ENCODE results near the gene IFT43. TPM values are rescaled to one million over a fixed set of nuclear protein-coding genes. Genes with fewer than 3 reads are reported as not detected.

IFT43 gene
- 31.6 and 66.7 TPM in 2 replicates for total RNA-seq (2014; rRNA removed; shearing (Covaris generic); ENCODE audit: low replicate concordance)

DNA sequence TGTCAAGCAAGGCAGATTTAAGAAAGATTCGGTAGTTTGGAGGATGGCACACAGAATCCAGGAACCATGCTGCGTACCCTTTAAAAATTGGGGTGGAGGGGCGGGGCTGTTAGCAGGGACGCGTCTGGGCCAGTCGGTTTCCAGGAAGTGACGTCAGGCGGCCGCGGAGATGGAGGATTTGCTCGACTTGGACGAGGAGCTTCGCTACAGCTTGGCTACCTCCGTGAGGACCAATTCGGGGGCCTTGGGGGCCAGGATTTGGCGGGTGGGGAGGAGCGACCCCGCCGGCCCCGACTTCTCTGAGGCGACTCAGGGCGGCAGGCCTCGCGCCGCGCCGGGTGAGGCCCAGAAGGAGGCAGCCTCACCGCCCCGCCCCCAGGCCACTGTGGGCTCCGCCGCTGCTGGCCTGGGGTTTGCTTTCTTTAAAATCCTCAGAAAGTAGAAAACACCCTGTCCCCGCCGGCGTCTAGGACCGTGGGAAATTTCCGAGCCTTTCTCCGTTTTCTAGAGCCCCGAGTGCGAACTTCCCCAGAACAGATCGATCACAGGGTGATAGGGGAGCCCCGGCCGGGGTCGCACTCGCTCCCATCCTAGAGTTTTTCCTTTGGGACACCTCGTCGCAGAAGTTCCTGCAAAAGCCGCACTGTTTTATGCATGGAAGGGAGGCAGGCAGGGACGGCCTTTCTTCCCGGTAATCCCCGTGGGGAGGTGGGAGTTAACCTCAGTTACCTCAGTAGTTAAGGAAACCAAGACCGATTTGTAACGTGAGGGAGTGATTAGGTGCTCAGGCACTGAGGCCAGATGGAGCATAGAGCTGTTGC, at the start of gene IFT43:
Gene IFT43 (plus strand): TSS at position 146 of the 821 bp plus-strand sequence. CDS start 24 bp downstream, at position 170.
- Histone ChIP-seq H3K4me3 (ENCODE audit: low read length) (peak within 1 kb of the TSS; percentile 84), H3K9me3 (ENCODE audit: low read length) (no peaks in the 10 kb centered on the region), H3K36me3 (ENCODE audit: insufficient read depth, low read length) (no peaks in the 10 kb centered on the region), H3K9ac (ENCODE audit: low read length) (peak within 1 kb of the TSS; percentile 79), H3K4me1 (ENCODE audit: low read length) (peaks cover 35% of the 10 kb centered on the region), H3K79me2 (ENCODE audit: low read length) (peaks cover 5% of the 10 kb centered on the region; the same call in 1 of the 2 replicates), H4K20me1 (ENCODE audit: insufficient read depth, low read depth, low read length) (no peaks in the 10 kb centered on the region), H3K9me2 (replicated peaks; ENCODE audit: insufficient read depth, low read length) (no peaks in the 10 kb centered on the region), H3K27me3 (ENCODE audit: low read length) (0 out of 2 replicates have a peak, but pooled peaks cover 3% of the 10 kb centered on the region), H2AFZ (ENCODE audit: low read length) (peak within 1 kb of the TSS; percentile 66; the same call in 1 of the 2 replicates), H3K27ac (ENCODE audit: low read length) (no peak within 1 kb of the TSS), H3K4me2 (ENCODE audit: low read depth, low read length, poor library complexity, severe bottlenecking) (peak within 1 kb of the TSS; percentile 89)
- peak; percentile 96 for DNase-seq

DNA sequence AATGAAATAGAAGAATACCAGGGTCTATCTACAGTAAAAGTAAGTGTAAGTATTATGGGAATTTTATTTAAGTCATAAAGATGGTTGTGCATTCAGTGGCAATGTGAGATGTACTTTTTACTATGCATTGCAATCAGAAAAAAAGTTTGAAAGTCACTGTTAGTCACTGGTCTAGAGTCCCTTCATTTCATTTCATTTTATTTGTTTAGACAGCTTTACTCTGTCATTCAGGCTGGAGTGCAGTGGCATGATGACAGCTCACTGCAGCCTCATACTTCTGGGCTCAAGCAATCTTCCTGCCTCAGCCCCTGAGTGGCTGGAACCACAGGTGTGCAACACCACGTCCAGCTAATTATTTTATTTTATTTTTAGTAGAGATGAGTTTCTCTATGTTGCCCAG, 46.4 kb upstream of the IFT43 start:
- Histone ChIP-seq H3K4me3 (ENCODE audit: low read length) (no peak overlapping the region), H3K79me2 (ENCODE audit: low read length) (no peaks in the 10 kb centered on the region), H2AFZ (ENCODE audit: low read length) (no peak overlapping the region), H3K4me2 (ENCODE audit: low read depth, low read length, poor library complexity, severe bottlenecking) (no peak overlapping the region), H3K4me1 (ENCODE audit: low read length) (no peaks in the 10 kb centered on the region), H3K36me3 (ENCODE audit: insufficient read depth, low read length) (no peaks in the 10 kb centered on the region), H3K9me2 (replicated peaks; ENCODE audit: insufficient read depth, low read length) (no peaks in the 10 kb centered on the region), H3K9me3 (ENCODE audit: low read length) (no peaks in the 10 kb centered on the region), H3K9ac (ENCODE audit: low read length) (no peak overlapping the region), H3K27ac (ENCODE audit: low read length) (no peak overlapping the region), H4K20me1 (ENCODE audit: insufficient read depth, low read depth, low read length) (no peaks in the 10 kb centered on the region), H3K27me3 (ENCODE audit: low read length) (no peaks in the 10 kb centered on the region)
- DNase-seq: no peak

DNA sequence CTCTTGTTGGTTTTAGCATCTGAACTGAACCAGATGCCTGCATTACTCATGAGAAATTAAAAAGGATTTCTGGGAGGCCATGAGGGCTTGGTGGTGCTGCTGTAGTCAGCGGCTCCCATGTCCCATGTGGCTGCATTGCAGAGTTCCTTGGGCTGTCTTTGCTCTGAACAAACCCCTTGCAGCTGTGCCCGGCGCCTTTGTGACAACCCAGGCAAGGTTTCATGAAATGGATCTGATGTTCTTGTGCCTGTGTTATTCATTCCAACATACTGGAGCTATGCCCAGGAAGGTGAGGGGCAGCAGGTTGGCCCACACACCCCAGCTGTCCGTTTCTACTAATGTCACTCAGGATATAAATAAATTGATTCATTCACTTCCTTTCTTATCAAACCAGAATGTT, 44.5 kb upstream of the IFT43 start:
- H2AFZ ChIP-seq (ENCODE audit: low read length): no peak overlapping the region
- H3K79me2 ChIP-seq (ENCODE audit: low read length): no peaks in the 10 kb centered on the region
- H3K9ac ChIP-seq (ENCODE audit: low read length): no peak overlapping the region
- H3K27ac ChIP-seq (ENCODE audit: low read length): no peak overlapping the region
- DNase-seq: no peak
- no peaks in the 10 kb centered on the region for H3K9me2 ChIP-seq (replicated peaks; ENCODE audit: insufficient read depth, low read length)
- no peaks in the 10 kb centered on the region for H3K4me1 ChIP-seq (ENCODE audit: low read length)
- H3K9me3 ChIP-seq (ENCODE audit: low read length): no peaks in the 10 kb centered on the region
- H3K36me3 ChIP-seq (ENCODE audit: insufficient read depth, low read length): no peaks in the 10 kb centered on the region
- H3K4me3 ChIP-seq (ENCODE audit: low read length): no peak overlapping the region
- no peaks in the 10 kb centered on the region for H4K20me1 ChIP-seq (ENCODE audit: insufficient read depth, low read depth, low read length)
- H3K27me3 ChIP-seq (ENCODE audit: low read length): no peaks in the 10 kb centered on the region
- H3K4me2 ChIP-seq (ENCODE audit: low read depth, low read length, poor library complexity, severe bottlenecking): no peak overlapping the region

DNA sequence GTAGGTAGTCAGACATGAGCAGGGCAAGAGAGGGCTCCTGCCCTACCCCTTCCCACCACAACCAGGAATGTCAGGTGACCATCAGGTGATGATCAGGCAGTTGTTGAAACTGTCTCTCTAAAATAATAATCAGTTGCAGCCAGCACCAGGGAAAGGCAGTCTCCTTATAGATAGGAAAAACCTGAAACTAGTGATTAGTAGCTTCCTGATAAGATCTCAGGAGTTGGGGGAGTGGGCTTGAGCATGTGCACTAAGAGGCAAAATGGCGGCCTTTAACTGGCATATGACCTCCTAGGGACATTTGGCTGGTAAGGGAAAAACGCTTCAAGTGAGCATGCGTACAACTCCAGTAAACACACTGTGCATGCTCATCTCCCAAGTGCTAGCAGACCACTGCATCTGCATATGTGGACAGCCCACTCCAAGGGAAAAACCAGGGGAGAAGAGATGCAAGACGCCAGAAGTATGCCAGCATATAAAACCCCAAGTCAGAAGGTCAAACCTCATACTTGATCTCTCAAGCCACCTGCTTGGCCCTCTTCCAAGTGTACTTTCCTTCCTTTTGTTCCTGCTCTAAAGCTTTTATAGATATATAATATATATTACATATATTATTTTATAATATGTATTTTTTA, 40.8 kb upstream of the IFT43 start:
- H3K4me1 ChIP-seq (ENCODE audit: low read length): no peaks in the 10 kb centered on the region
- H4K20me1 ChIP-seq (ENCODE audit: insufficient read depth, low read depth, low read length): no peaks in the 10 kb centered on the region
- no peaks in the 10 kb centered on the region for H3K36me3 ChIP-seq (ENCODE audit: insufficient read depth, low read length)
- no peak overlapping the region for H3K27ac ChIP-seq (ENCODE audit: low read length)
- H3K79me2 ChIP-seq (ENCODE audit: low read length): no peaks in the 10 kb centered on the region
- H3K4me3 ChIP-seq (ENCODE audit: low read length): no peak overlapping the region
- H3K9me3 ChIP-seq (ENCODE audit: low read length): no peaks in the 10 kb centered on the region
- no peaks in the 10 kb centered on the region for H3K9me2 ChIP-seq (replicated peaks; ENCODE audit: insufficient read depth, low read length)
- no peak for DNase-seq
- H2AFZ ChIP-seq (ENCODE audit: low read length): no peak overlapping the region
- H3K9ac ChIP-seq (ENCODE audit: low read length): no peak overlapping the region
- no peaks in the 10 kb centered on the region for H3K27me3 ChIP-seq (ENCODE audit: low read length)
- no peak overlapping the region for H3K4me2 ChIP-seq (ENCODE audit: low read depth, low read length, poor library complexity, severe bottlenecking)

DNA sequence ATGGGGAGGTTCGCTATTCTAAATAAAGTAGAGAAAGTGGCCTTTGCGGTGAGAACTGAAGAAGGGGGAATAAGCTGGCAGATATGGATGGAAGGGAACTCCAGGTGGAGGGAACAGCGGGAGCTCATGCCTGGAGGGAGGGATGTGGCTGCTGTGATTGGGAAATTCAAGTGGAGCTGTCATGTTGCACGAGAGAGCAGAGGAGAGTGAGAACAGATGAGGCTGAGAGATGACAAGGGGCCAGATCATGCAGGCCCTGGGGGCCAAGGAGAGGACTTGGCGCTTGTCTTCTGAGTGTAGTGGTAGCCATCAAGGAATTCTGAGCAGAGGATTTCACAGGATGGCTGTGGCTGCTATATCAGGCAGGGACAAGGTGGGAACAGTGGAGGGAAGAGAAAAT, 38.8 kb upstream of the IFT43 start:
- Histone ChIP-seq H3K9me2 (replicated peaks; ENCODE audit: insufficient read depth, low read length) (no peaks in the 10 kb centered on the region), H3K9me3 (ENCODE audit: low read length) (no peaks in the 10 kb centered on the region), H3K9ac (ENCODE audit: low read length) (no peak overlapping the region), H3K27ac (ENCODE audit: low read length) (no peak overlapping the region), H4K20me1 (ENCODE audit: insufficient read depth, low read depth, low read length) (no peaks in the 10 kb centered on the region), H3K36me3 (ENCODE audit: insufficient read depth, low read length) (no peaks in the 10 kb centered on the region), H3K4me1 (ENCODE audit: low read length) (no peaks in the 10 kb centered on the region), H3K4me2 (ENCODE audit: low read depth, low read length, poor library complexity, severe bottlenecking) (no peak overlapping the region), H3K4me3 (ENCODE audit: low read length) (no peak overlapping the region), H2AFZ (ENCODE audit: low read length) (no peak overlapping the region), H3K27me3 (ENCODE audit: low read length) (no peaks in the 10 kb centered on the region), H3K79me2 (ENCODE audit: low read length) (no peaks in the 10 kb centered on the region)
- no peak for DNase-seq

DNA sequence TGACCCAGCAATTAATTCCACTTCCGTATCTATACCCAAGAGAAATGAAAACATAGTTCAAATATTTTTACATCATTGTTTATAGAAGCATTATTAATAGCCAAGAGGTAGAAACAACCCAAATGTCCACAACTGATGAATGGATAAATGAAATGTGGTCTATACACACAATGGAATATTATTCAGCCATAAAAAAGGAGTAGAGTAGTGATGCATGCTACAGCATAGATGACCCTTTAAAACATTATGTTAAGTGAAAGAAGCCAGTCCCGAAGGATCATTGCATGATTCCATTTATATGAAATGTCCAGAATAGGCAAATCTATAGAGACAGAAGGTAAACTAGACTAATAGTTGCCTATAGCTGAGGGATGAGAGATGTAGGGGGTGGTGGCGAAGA, 33.1 kb upstream of the IFT43 start:
- no peak for DNase-seq
- no peak overlapping the region for H3K4me3 ChIP-seq (ENCODE audit: low read length)

DNA sequence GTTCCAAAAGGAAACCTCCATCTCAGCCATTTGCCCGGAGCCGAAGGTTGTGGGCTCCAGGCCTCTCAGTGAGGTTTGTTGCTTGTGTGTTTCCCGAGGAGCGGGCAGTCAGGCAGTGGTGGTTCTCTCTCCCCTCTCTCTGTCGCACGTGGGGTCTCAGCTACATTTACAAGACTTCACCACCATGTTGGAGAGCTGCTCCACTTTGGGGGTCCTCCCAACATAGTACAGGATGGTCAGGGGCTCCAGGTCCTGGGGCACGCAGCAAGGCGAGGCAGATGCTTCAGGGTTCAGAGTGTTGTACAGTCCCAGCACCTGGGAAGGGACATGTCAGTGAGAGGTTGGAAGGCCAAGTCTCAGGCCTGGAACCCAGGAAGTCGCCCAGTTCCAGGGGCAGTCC, 26.5 kb upstream of the IFT43 start:
- Histone ChIP-seq H3K9ac (ENCODE audit: low read length) (no peak overlapping the region), H2AFZ (ENCODE audit: low read length) (no peak overlapping the region), H3K4me2 (ENCODE audit: low read depth, low read length, poor library complexity, severe bottlenecking) (no peak overlapping the region), H3K27ac (ENCODE audit: low read length) (no peak overlapping the region), H3K36me3 (ENCODE audit: insufficient read depth, low read length) (no peaks in the 10 kb centered on the region), H3K79me2 (ENCODE audit: low read length) (no peaks in the 10 kb centered on the region), H3K9me3 (ENCODE audit: low read length) (no peaks in the 10 kb centered on the region), H3K4me1 (ENCODE audit: low read length) (peaks cover 10% of the 10 kb centered on the region), H3K27me3 (ENCODE audit: low read length) (no peaks in the 10 kb centered on the region), H3K4me3 (ENCODE audit: low read length) (no peak overlapping the region), H4K20me1 (ENCODE audit: insufficient read depth, low read depth, low read length) (no peaks in the 10 kb centered on the region), H3K9me2 (replicated peaks; ENCODE audit: insufficient read depth, low read length) (no peaks in the 10 kb centered on the region)
- no peak for DNase-seq

More for the DNA sequence above, 33.1 kb upstream of the IFT43 start:
- H3K27me3 ChIP-seq (ENCODE audit: low read length): no peaks in the 10 kb centered on the region
- no peaks in the 10 kb centered on the region for H3K36me3 ChIP-seq (ENCODE audit: insufficient read depth, low read length)
- no peak overlapping the region for H3K9ac ChIP-seq (ENCODE audit: low read length)
- no peak overlapping the region for H3K4me2 ChIP-seq (ENCODE audit: low read depth, low read length, poor library complexity, severe bottlenecking)
- H3K9me3 ChIP-seq (ENCODE audit: low read length): no peaks in the 10 kb centered on the region
- no peaks in the 10 kb centered on the region for H3K79me2 ChIP-seq (ENCODE audit: low read length)
- H3K27ac ChIP-seq (ENCODE audit: low read length): no peak overlapping the region
- no peaks in the 10 kb centered on the region for H3K4me1 ChIP-seq (ENCODE audit: low read length)
- H2AFZ ChIP-seq (ENCODE audit: low read length): no peak overlapping the region
- no peaks in the 10 kb centered on the region for H4K20me1 ChIP-seq (ENCODE audit: insufficient read depth, low read depth, low read length)
- H3K9me2 ChIP-seq (replicated peaks; ENCODE audit: insufficient read depth, low read length): no peaks in the 10 kb centered on the region

DNA sequence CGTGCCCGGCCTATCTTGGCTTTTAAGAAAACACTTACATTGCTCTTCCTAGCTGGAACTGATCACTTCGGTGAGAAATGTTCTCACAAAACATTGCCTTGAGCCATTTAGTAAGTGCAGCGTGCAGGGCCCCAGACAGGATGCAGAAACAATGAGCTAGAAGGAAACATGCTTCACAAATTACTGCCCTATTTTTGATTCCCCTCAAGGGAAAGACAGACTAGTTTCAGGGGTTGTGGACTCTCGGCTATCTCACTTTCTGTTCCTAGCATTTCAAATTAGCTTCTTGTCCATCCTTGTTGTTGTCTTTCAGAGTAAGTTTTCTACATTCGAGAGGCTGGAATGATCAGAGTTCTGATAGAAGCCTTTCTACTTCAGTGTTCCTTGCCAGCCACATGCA, 25.3 kb upstream of the IFT43 start:
- Histone ChIP-seq H2AFZ (ENCODE audit: low read length) (no peak overlapping the region), H3K27ac (ENCODE audit: low read length) (no peak overlapping the region), H3K9me3 (ENCODE audit: low read length) (no peaks in the 10 kb centered on the region), H3K9me2 (replicated peaks; ENCODE audit: insufficient read depth, low read length) (no peaks in the 10 kb centered on the region), H3K4me2 (ENCODE audit: low read depth, low read length, poor library complexity, severe bottlenecking) (peak overlapping the region; percentile 11), H3K27me3 (ENCODE audit: low read length) (no peaks in the 10 kb centered on the region), H3K4me3 (ENCODE audit: low read length) (no peak overlapping the region), H3K4me1 (ENCODE audit: low read length) (peaks cover 10% of the 10 kb centered on the region), H3K79me2 (ENCODE audit: low read length) (no peaks in the 10 kb centered on the region), H3K9ac (ENCODE audit: low read length) (peak overlapping the region; percentile 3; the same call in 1 of the 2 replicates), H3K36me3 (ENCODE audit: insufficient read depth, low read length) (no peaks in the 10 kb centered on the region), H4K20me1 (ENCODE audit: insufficient read depth, low read depth, low read length) (no peaks in the 10 kb centered on the region)
- peak; percentile 62 for DNase-seq

All from Karpas-422 (cell line).